GM18867 (cell line): ENCODE results near the gene SLC16A8.
"Not testable (repeated sequence)": the region's sequence is repeated elsewhere in the genome, so short reads cannot be mapped to it uniquely, and the experiment has no call there.

Source experiments
- ATAC-seq: cut with Tn5 transposase; IDR thresholded peaks from one replicate; pipeline ENCODE4 v1.9.1; 2021; ENCODE audit warnings: mild to moderate bottlenecking, moderate library complexity; ENCODE audit not compliant: unreplicated experiment

Gene SLC16A8

GRCh38 chr22:38049812-38050619, 34.0 kb downstream of the SLC16A8 start:
- no peak for ATAC-seq

GRCh38 chr22:38046070-38046748, 37.8 kb downstream of the SLC16A8 start:
- ATAC-seq = no peak

GRCh38 chr22:38043151-38044039, 40.6 kb downstream of the SLC16A8 start:
- no peak for ATAC-seq

GRCh38 chr22:38042488-38042790, 41.5 kb downstream of the SLC16A8 start:
- no peak for ATAC-seq

DNA sequence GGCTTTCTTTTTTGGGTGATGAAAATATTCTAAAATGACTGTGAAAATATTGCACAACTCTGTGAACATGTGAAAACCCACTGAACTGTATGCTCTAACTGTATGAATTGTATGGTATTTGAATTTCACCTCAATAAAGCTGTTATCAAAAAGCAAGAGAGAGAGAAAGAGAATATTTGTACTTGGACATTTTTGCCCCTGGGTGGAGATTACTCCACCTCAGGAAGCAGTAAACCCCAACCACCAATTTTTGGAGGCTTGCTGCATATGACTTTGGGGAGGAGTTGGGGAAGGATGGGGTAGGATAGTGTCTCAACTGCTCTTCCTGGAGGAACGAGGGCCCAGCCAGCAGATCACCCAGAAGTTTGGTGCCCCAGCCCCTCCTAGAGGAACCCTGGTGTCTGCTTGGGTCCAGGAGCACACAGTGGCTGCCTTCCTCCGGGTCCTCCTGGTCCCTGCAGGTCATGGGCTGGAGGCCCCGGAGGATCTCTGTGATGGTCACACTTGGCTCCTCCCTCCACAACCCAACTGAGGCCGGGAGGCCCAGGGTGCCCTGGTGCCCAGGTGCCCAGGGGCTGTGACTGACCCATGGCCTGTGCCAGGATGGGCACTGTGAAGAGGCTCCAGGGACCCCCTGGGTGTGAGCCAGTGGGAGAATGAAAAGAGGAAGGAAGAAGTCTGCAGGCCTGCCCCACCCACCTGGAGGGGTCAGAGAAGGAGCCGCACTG, 42.1 kb downstream of the SLC16A8 start:
- ATAC-seq = no peak

DNA sequence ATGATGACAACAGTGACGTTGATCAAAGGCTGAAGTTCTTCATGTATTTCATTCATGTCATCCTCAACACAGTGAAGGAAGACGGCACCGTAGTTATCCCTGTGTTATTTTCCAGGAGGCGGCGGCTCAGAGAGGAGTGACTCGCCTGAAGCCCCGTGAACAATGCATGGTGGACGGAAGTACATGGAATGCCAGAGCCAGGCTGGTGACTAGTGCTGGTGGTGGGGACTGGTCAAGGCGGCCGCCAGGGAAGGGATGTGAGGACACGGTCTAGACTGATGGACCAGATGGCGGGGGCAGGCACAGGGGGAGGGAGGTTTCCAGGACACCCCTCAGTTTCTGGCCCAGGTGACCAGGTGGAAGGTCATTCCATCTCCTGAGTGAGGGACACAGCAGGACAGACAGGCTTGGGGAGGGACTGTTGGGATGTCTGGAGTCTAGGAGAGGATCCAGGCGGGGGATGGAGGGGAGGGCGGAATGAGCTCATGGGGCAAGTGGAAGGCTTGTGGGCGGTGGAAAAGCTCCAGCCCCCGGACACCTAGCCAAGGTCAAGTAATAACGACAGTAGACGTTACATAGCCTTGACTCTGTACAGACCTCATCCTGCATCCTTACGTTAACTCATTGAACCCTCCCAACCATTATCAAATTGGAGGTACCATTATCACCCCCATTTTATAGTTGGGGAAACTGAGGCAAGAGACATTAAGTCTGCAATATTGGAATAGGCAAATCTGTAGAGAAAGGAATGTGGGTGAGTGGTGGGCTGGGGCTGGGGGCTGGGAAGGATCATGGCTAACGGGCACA, 42.8 kb downstream of the SLC16A8 start:
- ATAC-seq = no peak

DNA sequence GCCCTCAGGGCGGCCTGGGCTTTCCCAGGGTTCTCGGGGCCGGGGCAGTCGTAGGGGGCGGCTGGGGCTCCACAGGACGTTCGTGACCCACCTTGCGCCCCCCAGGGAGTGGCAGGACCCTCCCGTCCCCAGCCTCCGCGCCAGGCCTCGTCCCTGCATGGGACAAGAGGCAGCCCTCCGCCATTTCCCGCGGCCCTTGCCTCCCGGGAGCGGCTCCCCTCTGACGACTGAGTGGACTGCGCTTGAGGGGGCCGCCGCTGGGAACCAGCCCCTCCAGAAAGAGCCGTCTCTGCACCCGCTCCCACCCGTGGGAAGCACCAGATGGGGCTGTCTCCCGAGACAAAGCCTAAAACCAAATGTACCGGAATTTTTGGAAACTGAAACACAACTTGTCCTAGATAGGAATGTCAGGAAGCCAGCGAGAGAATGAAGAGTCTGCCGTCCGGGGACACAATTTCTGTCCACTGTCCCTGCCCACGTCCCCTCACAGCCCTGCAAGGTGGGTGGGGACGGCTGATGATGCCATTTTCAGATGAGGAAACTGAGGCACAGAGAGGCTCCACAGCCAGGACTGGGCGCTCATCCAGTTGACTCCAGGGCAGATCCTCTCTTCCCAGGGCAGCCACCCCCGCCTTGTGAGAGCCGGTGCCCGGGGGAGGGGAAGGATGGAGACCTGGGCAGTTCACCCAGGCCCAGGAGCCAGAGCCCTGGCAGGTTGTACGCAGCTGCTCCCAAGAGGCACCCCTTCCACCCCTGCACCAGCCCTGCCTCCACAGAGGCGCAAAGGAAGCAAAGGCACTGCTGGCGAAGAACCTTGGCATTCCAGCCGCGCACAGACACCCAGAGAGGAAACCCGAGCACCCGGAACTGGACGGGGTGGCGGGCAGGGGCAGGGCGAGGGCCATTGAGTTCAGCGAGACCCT, 44.8 kb downstream of the SLC16A8 start:
- no peak for ATAC-seq

DNA sequence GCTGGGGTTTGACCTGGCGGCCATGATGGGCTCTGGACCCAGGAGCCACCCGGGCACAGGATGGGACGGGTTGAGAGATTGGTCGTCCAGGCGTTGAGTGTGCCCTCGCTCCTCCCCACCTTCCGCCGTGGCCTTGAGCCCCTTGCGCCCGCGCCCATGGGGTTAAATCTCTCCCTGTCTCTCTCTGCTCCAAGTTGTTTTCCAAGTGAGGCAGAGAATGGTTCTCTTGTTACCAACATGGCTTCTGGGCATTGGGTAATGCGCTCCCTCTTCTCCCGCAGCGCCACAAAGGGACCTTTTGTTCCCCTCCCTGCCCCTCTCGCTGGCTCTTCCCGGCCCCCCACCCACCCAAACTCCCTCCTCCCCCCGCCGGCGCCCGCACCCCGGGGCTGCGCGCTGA, 45.6 kb downstream of the SLC16A8 start:
- no peak for ATAC-seq

GRCh38 chr22:38037367-38038150, 46.4 kb downstream of the SLC16A8 start:
- not testable (repeated sequence) for ATAC-seq

DNA sequence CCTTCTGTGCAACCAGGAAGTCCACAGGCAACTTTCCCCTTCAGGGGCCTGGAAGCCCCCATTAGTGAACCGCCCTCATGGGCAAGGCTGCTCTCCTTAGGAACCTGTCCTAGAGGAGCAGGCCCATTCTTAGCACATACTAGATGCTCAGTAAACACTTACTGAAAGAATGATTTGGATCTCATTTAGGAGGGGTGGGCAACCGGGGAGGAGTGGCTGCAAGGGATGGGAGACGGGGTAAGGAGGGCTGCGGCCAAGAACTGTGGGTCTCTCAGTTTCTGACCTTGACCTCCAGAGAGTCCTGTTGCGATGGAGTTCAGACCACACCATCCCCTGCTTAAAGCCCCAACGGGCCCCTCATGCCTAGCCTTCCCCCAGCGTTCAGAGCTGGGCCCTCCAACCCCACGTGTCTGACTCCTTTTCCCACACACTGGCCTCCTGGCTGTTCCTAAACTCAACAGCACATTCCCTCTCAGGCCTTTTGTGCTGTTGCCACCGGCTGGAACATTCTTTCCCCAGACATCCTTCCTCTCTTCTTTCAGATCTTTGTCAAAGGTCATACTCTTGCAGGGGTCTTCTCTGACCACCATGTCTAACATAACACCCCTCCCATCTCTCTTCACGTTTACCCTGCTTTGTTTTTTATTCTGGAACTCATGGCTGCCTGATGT, 47.5 kb downstream of the SLC16A8 start:
- no peak for ATAC-seq

DNA sequence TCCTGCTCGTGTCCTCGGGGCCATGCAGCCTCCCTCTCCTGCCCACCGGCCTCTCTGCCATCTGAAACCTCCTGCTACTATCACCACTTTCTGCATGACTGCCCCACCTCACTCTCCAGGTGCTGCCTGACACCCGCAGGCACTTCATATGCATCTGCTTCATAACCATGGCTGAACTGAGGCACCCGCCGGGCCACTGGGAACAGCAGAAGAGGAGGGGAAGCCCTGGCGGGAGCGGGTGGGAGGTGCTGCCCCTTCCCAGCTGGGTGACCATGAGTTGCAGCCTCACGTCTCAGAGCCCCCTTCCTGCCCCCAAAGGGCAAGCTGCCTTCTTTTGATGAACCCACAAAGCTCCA, 48.5 kb downstream of the SLC16A8 start:
- ATAC-seq = no peak

DNA sequence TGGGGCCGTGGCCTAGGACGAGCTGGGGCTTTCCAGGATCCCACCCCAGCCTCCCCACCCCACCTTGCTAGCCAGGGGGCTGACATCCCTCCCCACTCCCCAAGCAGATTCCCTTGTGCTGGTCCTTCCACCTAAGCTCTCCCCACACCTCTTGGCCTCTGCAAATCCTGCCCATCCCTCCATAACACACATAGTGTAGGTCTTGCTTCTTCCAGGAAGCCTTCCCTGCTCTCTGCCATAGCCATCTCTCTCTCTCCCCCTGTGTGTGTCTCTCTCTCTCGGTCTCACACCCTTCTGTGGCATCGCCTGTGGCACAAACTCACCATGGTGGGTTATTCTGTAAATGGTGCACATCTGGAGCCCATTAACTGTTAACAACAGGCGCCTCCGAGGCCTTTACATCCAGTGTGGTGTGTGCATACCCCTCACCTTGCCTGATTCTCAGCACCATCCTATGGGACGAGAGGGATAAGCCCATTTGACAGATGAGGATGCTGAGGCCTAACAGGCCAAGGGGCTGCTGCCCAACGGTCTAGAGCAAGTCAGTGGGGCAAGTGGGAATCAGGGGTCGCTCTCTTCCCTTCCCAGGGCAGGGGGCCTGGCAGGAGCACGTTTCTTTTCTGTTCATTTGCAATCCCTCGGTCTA, 49.0 kb downstream of the SLC16A8 start:
- ATAC-seq = no peak

DNA sequence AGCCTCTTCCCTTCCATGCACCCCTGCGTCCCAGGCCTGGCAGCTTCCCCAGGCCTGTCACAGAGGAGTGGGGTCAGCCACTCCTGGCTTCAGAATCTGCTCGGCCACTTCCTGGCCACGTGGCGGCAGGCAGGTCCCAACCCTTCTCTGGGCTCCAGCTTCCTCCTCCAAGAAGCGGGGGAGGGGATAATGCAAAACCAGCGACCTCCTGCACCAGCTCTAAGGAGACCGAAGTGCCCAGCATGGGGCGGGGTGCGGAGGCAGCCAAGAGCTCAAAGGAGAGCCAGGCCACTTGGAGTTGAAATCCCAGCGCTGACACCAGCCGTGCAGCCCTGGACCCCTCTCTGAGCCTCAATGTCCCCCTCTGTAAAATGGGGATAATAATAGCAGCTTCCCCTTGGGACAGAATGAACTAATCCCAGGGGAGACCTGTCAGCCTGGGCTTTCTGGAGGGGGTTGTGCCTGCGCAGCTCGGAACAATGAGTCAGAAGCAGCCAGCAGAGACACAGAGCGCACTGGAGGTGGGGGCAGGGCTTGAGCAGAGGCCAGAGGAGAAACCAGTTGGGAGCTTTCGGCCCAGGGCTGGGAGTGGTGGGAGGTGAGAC, 49.6 kb downstream of the SLC16A8 start:
- no peak for ATAC-seq

DNA sequence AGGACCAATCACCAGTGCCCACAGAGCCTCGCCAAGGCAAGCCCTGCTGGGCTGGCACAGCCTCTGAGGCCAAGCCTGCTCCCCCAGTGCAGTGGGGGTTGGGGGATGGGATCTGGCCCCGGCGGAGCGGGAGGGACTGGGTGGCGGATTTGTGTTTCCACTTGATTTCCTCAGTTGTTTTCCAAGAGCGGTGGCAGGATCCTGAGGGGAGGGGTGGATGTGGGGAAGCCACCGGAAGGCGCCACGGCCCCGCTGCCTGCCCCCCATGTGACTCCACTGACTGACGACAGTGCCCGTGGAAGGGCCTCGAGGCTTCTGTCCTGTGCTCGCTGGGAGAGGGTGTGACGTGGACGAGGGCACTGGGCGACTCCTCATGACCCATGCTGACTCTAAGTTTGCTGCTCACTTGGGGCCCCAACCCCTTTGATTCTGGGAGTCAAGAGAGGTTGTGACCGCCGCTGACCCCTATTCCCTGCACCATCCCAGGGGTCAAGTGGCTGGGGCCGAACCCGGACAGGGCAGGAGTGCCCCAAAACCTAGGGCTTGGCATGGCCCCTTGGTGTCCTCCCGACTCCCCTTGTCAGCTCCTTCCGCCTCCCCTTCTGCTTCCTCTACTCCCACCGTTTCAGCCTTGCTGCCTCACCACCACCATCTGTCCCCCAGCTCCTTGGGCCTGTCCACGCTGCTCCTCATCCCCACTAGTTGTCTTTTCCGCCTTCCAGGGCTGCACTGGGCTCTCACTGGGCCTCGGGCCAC, 50.3 kb downstream of the SLC16A8 start:
- no peak for ATAC-seq

GRCh38 chr22:38032681-38033521, 51.1 kb downstream of the SLC16A8 start:
- no peak for ATAC-seq
